Epithelial cell of proximal tubule (primary cell): ENCODE data around the gene GATA5. TPM values are rescaled to one million over a fixed set of nuclear protein-coding genes. Genes with fewer than 3 reads are reported as not detected.

Experiments
- DNase-seq: peaks from one replicate; pipeline ENCODE4 v3.0.0-alpha.2; 2011; ENCODE audit warnings: low read depth
- H3K4me3 ChIP-seq: 2 replicates; pipeline ENCODE4 v1.5.1; 2011; ENCODE audit warnings: low read depth, mild to moderate bottlenecking, low read length
- CTCF ChIP-seq: conservative IDR thresholded peaks from 2 replicates; pipeline ENCODE4 v1.5.1; 2012; ENCODE audit warnings: low read depth, mild to moderate bottlenecking, low read length
- total RNA-seq: library from RNA; depleted of rRNA; stranded (reverse); fragments of >200 nt; gene quantifications from 2 replicates; pipeline ENCODE4 v1.2.3, GENCODE V29; 2015

The GATA5 gene
- total RNA-seq, 1 donor from 2014 or later, result not detected

GRCh38 chr20:62506087-62506486 is 30.3 kb upstream of the GATA5 start:
- no peak for TF ChIP-seq CTCF
- H3K4me3 ChIP-seq, result no peak overlapping the region
- no peak for DNase-seq

- H3K4me3 ChIP-seq, result no peak overlapping the region
- no peak for TF ChIP-seq CTCF
- no peak for DNase-seq
Measured at GRCh38 chr20:62505337-62506045, 29.7 kb upstream of the GATA5 start.

GRCh38 chr20:62504323-62504722 is 28.5 kb upstream of the GATA5 start:
- no peak for DNase-seq

GRCh38 chr20:62503401-62504178 is 27.8 kb upstream of the GATA5 start:
- H3K4me3 ChIP-seq, result peak overlapping the region; percentile 56
- DNase-seq, result no peak
- no peak for TF ChIP-seq CTCF

More at GRCh38 chr20:62504323-62504722, 28.5 kb upstream of the GATA5 start:
- H3K4me3 ChIP-seq, result no peak overlapping the region
- TF ChIP-seq CTCF, result no peak

- DNase-seq, result no peak
- H3K4me3 ChIP-seq, result peak overlapping the region; percentile 56
- TF ChIP-seq CTCF, result no peak
Measured at GRCh38 chr20:62502496-62503095, 26.8 kb upstream of the GATA5 start.

GRCh38 chr20:62501801-62502495 is 26.2 kb upstream of the GATA5 start:
- no peak for TF ChIP-seq CTCF
- peak; percentile 98 for DNase-seq
- peak overlapping the region; percentile 56 for H3K4me3 ChIP-seq
